Smooth muscle cell (in vitro differentiated cells): Measurements from ENCODE around the gene ZC3H4. TPM values are rescaled to one million over a fixed set of nuclear protein-coding genes. Genes with fewer than 3 reads are reported as not detected.

ENCODE experiments used
- DNase-seq: peaks from one replicate; lab custom pipeline; 2025; ENCODE audit not compliant: unreplicated experiment; lab: John Stamatoyannopoulos, UW
- H2AFZ ChIP-seq: fragments of 200-600 bp; sonication (generic); 2 replicates; pipeline ENCODE4 v1.6.0; 2016; ENCODE audit warnings: antibody characterized with exemption, low read depth, mild to moderate bottlenecking
- H3F3A ChIP-seq: fragments of 200-600 bp; sonication (generic); 2 replicates; pipeline ENCODE4 v1.6.0; 2017; ENCODE audit warnings: antibody characterized with exemption, low read depth
- H3K27ac ChIP-seq: fragments of 200-600 bp; sonication (generic); 2 replicates; pipeline ENCODE4 v1.5.1; 2016; ENCODE audit warnings: low read depth, mild to moderate bottlenecking
- H3K27me3 ChIP-seq: fragments of 200-600 bp; sonication (generic); 2 replicates; pipeline ENCODE4 v1.6.1; 2016; ENCODE audit warnings: low read depth, mild to moderate bottlenecking
- H3K36me3 ChIP-seq: fragments of 200-600 bp; sonication (generic); 2 replicates; pipeline ENCODE4 v1.5.1; 2016; ENCODE audit warnings: low read depth
- H3K4me1 ChIP-seq: fragments of 200-600 bp; sonication (generic); 2 replicates; pipeline ENCODE4 v1.5.1; 2016; ENCODE audit warnings: low read depth
- H3K4me2 ChIP-seq: fragments of 200-600 bp; sonication (generic); 2 replicates; pipeline ENCODE4 v1.6.0; 2016; ENCODE audit warnings: mild to moderate bottlenecking
- H3K4me3 ChIP-seq: fragments of 200-600 bp; sonication (generic); 2 replicates; pipeline ENCODE4 v1.5.1; 2016; ENCODE audit warnings: mild to moderate bottlenecking
- H3K79me2 ChIP-seq: fragments of 200-600 bp; sonication (generic); 2 replicates; pipeline ENCODE4 v1.6.0; 2016; ENCODE audit warnings: low read depth, mild to moderate bottlenecking
- H3K9ac ChIP-seq: fragments of 200-600 bp; sonication (generic); 2 replicates; pipeline ENCODE4 v1.6.0; 2016; ENCODE audit warnings: low read depth
- H3K9me3 ChIP-seq: fragments of 200-600 bp; sonication (generic); replicated peaks from 2 replicates; pipeline ENCODE4 v1.5.1; 2016; ENCODE audit warnings: low read depth
- H4K20me1 ChIP-seq: fragments of 200-600 bp; sonication (generic); 2 replicates; pipeline ENCODE4 v1.6.0; 2016; ENCODE audit warnings: low read depth
- WGBS: methylation state at CpG from one replicate; pipeline ENCODE4 v1.1.7; 2016; ENCODE audit warnings: low lambda C conversion rate; 5-methylcytosine and 5-hydroxymethylcytosine counted together
- polyA plus RNA-seq: library from polyadenylated mRNA; unstranded; fragments of >200 nt; fragmentation: Nextera tagmentation; extraction: Ambion mirVana; gene quantifications from 2 replicates; pipeline ENCODE4 v1.2.1, GENCODE V29; 2016
- total RNA-seq: library from RNA; depleted of rRNA; stranded (reverse); fragments of >200 nt; gene quantifications from 2 replicates; pipeline ENCODE4 v1.2.3, GENCODE V29; 2014
- TF ChIP-seq, protein P1 (sequence below): fragments of 200-600 bp; sonication (generic); IDR thresholded peaks from 2 replicates; pipeline ENCODE4 v1.5.1; 2017; ENCODE audit warnings: borderline replicate concordance, mild to moderate bottlenecking, antibody characterized with exemption; ENCODE audit not compliant: insufficient read depth, poor library complexity, severe bottlenecking

The ZC3H4 gene
- total and polyA plus RNA-seq, 2 experiments from 2014 or later, result 1.9 to 9.3 TPM

DNA sequence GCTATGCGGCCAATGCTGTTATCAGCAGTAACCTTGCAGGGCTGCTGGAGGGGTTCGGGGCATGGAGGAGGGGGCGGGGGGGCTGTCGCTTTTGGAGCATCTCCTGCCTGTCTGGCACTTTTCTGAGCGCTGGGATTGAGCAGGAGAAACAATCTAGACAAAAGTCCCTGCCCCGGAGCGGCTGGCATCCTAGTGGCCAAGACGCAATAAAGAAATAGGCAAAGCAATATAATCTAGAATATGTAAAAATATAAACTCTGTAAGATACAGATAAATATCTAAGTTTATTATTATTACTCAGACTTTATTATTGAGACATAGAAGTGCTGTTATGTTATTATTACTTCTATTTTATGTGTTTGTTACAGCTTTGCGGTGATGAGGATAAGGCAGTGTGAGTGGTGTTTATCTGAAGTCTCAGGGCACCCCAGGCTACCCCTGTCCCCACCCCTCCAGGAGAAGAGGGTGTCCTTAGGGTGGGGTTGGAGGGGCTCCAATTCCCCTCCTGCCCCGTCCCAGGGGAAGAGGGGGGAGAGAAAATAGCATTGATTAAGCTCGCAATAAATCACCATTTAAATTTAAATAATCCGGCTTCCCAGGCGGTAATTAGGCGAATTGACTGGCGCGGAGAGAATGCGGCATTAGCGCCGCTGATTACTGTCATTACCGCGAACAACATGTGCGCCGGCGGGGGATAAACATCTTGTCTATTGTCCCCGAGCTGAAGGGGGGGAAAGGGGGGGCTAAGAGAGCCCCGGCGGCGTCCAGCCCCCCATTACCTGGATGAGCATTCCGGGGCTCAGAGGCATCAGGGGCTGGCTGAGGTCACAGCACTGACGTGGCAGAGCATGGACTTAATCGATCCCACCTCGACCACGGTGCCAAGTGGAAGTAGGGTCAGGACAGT is 90.8 kb downstream of the ZC3H4 start:
- TF ChIP-seq, protein P1, sequence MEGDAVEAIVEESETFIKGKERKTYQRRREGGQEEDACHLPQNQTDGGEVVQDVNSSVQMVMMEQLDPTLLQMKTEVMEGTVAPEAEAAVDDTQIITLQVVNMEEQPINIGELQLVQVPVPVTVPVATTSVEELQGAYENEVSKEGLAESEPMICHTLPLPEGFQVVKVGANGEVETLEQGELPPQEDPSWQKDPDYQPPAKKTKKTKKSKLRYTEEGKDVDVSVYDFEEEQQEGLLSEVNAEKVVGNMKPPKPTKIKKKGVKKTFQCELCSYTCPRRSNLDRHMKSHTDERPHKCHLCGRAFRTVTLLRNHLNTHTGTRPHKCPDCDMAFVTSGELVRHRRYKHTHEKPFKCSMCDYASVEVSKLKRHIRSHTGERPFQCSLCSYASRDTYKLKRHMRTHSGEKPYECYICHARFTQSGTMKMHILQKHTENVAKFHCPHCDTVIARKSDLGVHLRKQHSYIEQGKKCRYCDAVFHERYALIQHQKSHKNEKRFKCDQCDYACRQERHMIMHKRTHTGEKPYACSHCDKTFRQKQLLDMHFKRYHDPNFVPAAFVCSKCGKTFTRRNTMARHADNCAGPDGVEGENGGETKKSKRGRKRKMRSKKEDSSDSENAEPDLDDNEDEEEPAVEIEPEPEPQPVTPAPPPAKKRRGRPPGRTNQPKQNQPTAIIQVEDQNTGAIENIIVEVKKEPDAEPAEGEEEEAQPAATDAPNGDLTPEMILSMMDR, result no peak
- H4K20me1 ChIP-seq, result no peaks in the 10 kb centered on the region
- peaks cover 68% of the 10 kb centered on the region for H3K27me3 ChIP-seq
- no peak overlapping the region for H3K9ac ChIP-seq
- peaks cover 18% of the 10 kb centered on the region for H3K4me1 ChIP-seq
- no peaks in the 10 kb centered on the region for H3K9me3 ChIP-seq
- no peak for DNase-seq
- H3K79me2 ChIP-seq, result no peaks in the 10 kb centered on the region
- H3F3A ChIP-seq, result no peaks in the 10 kb centered on the region
- H3K4me2 ChIP-seq, result no peak overlapping the region
- no peak overlapping the region for H3K4me3 ChIP-seq
- H3K36me3 ChIP-seq, result no peaks in the 10 kb centered on the region
- 19% methylated on average over 33 of the region's 33 CpGs for WGBS
- H2AFZ ChIP-seq, result no peak overlapping the region
- no peak overlapping the region for H3K27ac ChIP-seq

DNA sequence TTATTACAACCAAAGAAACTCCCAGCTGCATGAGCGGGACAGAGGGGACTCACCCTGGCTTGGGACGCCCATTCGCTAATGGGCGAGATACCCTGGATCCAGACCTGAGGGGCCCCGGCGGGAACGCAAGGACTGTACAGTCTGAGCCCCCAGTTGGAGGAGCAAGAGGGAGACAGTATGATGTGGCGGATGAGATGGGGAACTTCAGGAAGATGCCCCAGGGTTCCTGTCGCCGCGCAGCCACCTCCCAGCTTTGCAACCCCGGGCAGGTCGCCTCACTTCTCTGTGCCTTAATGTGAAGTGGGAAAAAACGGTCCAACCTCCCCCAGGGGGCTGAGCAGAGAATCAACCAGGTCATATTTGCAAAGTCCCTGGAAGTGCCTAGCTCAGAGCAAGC is 91.4 kb downstream of the ZC3H4 start:
- no peaks in the 10 kb centered on the region for H3K9me3 ChIP-seq
- DNase-seq, result no peak
- H3F3A ChIP-seq, result no peaks in the 10 kb centered on the region
- H2AFZ ChIP-seq, result no peak overlapping the region
- peaks cover 64% of the 10 kb centered on the region for H3K27me3 ChIP-seq
- H3K79me2 ChIP-seq, result no peaks in the 10 kb centered on the region
- TF ChIP-seq, protein P1, result no peak
- H3K9ac ChIP-seq, result no peak overlapping the region
- H3K4me3 ChIP-seq, result no peak overlapping the region
- peaks cover 18% of the 10 kb centered on the region for H3K4me1 ChIP-seq
- H3K27ac ChIP-seq, result no peak overlapping the region
- no peaks in the 10 kb centered on the region for H3K36me3 ChIP-seq
- WGBS, result 60% methylated on average over 14 of the region's 14 CpGs
- no peak overlapping the region for H3K4me2 ChIP-seq
- H4K20me1 ChIP-seq, result no peaks in the 10 kb centered on the region

DNA sequence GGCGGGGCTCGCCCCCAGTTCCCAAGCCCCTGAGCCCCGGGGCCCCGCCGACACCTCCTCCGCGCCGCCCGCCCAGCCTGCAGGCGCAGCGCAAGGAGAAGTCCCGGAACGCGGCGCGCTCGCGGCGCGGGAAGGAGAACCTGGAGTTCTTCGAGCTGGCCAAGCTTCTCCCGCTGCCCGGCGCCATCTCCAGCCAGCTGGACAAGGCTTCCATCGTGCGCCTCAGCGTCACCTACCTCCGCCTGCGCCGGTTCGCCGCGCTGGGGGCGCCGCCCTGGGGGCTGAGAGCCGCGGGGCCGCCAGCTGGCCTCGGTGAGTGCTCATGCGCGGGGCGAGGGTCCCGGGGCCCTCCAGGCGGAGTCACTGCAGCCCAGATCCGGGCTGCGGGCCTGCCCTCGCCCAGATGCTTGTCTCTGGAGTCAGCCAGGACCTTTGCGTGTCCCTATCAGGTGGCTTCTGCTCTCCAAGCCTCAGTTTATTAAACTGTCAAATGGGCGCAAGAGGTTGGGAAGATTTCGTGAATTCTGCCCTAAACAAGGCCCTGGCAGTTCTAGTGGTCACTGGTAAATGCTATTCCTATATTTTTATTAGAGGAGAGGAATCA is 91.9 kb downstream of the ZC3H4 start:
- Histone ChIP-seq H3K9me3 (no peaks in the 10 kb centered on the region), H3K4me1 (peaks cover 18% of the 10 kb centered on the region), H3K27ac (no peak overlapping the region), H3K36me3 (no peaks in the 10 kb centered on the region), H3K4me2 (peak overlapping the region; percentile 87), H3K27me3 (peaks cover 64% of the 10 kb centered on the region), H4K20me1 (no peaks in the 10 kb centered on the region), H3K4me3 (peak overlapping the region; percentile 44), H2AFZ (no peak overlapping the region), H3F3A (no peaks in the 10 kb centered on the region), H3K9ac (no peak overlapping the region), H3K79me2 (no peaks in the 10 kb centered on the region)
- TF ChIP-seq, protein P1, result no peak
- WGBS, result 10% methylated on average over 49 of the region's 50 CpGs
- no peak for DNase-seq
